ENCODE results near the gene MAP3K6.

Gene MAP3K6

DNA sequence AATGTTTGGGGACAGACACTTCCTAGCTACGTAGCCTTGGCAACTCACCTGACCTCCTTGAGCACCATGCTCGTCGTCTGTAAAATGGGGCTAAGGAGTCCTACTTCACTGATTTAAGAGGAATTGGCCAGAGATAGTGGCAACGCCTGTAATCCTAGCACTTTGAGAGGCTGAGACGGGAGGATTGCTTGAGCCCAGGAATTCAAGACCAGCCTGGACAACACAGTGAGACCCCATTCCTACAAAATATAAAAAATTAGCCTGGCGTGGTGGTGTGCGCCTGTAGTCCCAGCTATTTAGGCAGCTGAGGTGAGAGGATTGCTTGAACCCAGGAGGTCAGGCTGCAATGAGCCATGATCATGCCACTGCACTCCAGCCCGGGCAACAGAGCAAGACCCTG, 20.4 kb downstream of the MAP3K6 start:
- ChIA-PET CTCF (interaction anchor here (0.7 to 1.6 kb wide), 3 partner anchors 11 to 265 kb away, joined by 4 to 14 read pairs (median 5); partner anchors contain the start of gene MAP3K6), POLR2A (ENCODE audit: low non-redundant PET) (no interaction called here)
- DNase-seq (ENCODE audit: low spot score), result no peak
- TF ChIP-seq CTCF (conservative IDR thresholded peaks at IDR 0.05; ENCODE audit: low read depth), result no peak
- peak overlapping the region; percentile 98 for H3K27ac ChIP-seq

DNA sequence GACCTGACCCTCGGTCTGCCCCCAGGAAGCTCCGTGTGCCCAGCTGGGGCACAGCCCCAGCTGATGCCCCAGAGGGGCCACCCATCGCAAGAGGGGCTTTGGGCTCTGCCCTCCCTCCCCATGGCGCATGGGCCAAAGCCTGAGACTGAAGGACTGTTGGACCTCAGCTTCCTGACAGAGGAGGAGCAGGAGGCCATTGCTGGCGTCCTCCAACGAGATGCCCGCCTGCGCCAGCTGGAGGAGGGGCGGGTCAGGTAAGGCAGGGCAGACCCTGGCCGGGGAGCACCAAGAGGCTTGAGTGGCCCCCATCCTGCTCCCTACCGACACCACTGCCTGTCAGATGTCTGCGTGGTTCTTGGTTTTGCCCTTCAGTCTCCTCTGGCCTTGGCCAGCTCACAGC, 21.5 kb downstream of the MAP3K6 start:
- no peak for DNase-seq (ENCODE audit: low spot score)
- CTCF ChIA-PET, result interaction anchor here (1.2 to 1.6 kb wide), 3 partner anchors 12 to 44 kb away, joined by 4 to 14 read pairs (median 5); partner anchors contain the start of gene MAP3K6
- TF ChIP-seq CTCF (conservative IDR thresholded peaks at IDR 0.05; ENCODE audit: low read depth), result no peak
- POLR2A ChIA-PET (ENCODE audit: low non-redundant PET), result no interaction called here
- peak overlapping the region; percentile 98 for H3K27ac ChIP-seq

DNA sequence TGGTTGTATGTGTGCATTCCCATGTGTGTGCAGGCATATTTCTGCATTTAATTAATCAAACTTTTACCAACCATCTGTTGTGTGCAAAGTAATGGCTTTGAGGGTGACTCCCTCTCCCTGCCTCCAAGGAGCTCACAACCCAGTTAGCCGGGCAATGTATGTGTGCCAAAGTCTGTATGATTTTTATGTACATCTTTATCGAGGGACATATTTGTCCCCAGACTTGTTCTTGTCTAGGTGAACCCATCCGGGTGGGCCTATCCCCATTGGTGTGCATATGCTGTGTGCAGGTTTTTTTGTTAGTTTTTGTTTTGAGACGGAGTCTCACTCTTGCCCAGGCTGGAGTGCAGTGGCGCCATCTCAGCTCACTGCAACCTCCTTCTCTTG, 23.1 kb downstream of the MAP3K6 start:
- no peak for TF ChIP-seq CTCF (conservative IDR thresholded peaks at IDR 0.05; ENCODE audit: low read depth)
- DNase-seq (ENCODE audit: low spot score), result no peak
- peak overlapping the region; percentile 98 for H3K27ac ChIP-seq
- ChIA-PET POLR2A (ENCODE audit: low non-redundant PET) (interaction anchor here (1.3 kb wide), 1 partner anchor 22 kb away, joined by 11 read pairs; no protein-coding TSS in a partner anchor), CTCF (interaction anchor here (1.1 to 1.6 kb wide), 2 partner anchors 11 to 15 kb away, joined by 4 read pairs; no protein-coding TSS in a partner anchor)

DNA sequence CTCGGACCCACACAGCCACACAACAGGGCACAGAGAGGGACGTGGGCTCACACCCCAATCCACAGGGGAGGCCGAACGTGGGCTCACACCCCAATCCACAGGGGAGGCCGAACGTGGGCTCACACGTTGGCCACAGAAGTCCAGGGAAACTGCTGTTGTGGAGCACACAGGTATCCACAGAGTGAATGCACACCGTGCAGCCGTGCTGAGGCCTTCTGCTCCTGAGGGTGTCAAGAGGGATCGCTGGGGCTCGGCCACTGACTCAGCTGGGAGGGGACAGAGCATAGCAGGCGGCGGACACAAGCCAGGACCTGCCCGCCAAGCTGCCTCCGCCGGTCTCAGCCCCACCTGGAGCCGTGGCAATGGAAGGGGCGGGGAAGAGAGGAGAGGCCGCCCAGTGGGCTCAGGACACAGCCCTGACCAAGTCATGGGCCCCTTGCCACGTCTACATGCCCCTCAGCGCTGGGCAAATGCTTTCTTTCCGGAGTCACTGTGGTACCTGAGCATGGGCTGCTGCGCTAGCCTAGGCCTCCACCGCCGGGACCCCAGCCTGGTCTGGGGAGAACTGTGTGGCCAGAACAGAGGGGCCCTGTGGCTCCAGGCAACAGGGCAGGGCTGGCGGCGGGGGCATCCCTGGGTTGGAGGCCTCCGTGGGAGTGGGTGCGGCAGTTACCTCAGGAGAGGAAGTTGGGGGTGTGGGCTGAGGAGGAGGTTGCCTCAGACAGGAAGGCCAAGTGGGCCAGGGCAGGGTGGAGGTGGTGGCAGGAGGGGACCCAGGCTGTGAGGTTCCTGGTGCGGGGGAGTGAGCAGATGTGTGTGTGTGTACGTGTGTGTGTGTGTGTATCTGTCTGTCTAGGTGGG, 23.8 kb downstream of the MAP3K6 start:
- no peak for TF ChIP-seq CTCF (conservative IDR thresholded peaks at IDR 0.05; ENCODE audit: low read depth)
- ChIA-PET CTCF (interaction anchor here (0.7 to 1.6 kb wide), 6 partner anchors 10 to 246 kb away, joined by 3 to 9 read pairs (median 4); no protein-coding TSS in a partner anchor), POLR2A (ENCODE audit: low non-redundant PET) (interaction anchor here (0.6 to 1.4 kb wide), 7 partner anchors 8 to 301 kb away, joined by 3 to 11 read pairs (median 3); no protein-coding TSS in a partner anchor)
- peak overlapping the region; percentile 98 for H3K27ac ChIP-seq
- DNase-seq (ENCODE audit: low spot score), result peak; percentile 97

DNA sequence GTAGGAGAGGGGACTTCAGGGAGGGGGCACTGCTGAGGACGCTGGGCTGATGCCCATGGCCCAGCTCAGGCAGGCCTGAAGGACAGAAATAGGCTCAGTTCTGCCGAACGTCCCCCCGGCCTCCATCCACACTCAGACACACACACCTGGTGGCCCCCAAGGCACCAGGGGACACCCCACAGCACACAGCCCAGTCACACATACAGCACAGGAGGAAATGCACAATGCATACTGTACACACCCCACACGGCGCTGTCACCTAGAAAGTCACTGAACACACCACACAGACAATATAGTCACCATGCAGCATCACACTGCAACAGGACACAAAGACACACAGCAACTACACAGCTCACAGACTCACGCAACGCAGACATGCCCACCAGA, 24.4 kb downstream of the MAP3K6 start:
- ChIA-PET CTCF (interaction anchor here (0.6 to 1.6 kb wide), 7 partner anchors 10 to 245 kb away, joined by 3 to 9 read pairs (median 4); no protein-coding TSS in a partner anchor), POLR2A (ENCODE audit: low non-redundant PET) (interaction anchor here (0.5 to 1.4 kb wide), 8 partner anchors 8 to 314 kb away, joined by 3 to 6 read pairs (median 3); no protein-coding TSS in a partner anchor)
- H3K27ac ChIP-seq, result peak overlapping the region; percentile 98

More for the DNA sequence above, 24.4 kb downstream of the MAP3K6 start:
- no peak for TF ChIP-seq CTCF (conservative IDR thresholded peaks at IDR 0.05; ENCODE audit: low read depth)
- no peak for DNase-seq (ENCODE audit: low spot score)

All from RWPE1 (cell line).